Activated naive CD4-positive, alpha-beta T cell treated with anti-CD3 and anti-CD28 coated beads, Interleukin-2, amount 50 U/mL, for 24 hours (primary cell): Measurements from ENCODE around the gene PRKCQ.
"Not testable (repeated sequence)": the region's sequence is repeated elsewhere in the genome, so short reads cannot be mapped to it uniquely, and the experiment has no call there.

ENCODE experiments used
- H3K27ac Mint-ChIP-seq: one replicate; pipeline ENCODE4 v1.8.0; 2021; ENCODE audit warnings: mild to moderate bottlenecking, mixed read lengths
- H3K27me3 Mint-ChIP-seq: one replicate; pipeline ENCODE4 v1.8.0; 2021; ENCODE audit warnings: mixed read lengths
- H3K36me3 Mint-ChIP-seq: one replicate; pipeline ENCODE4 v1.8.0; 2021; ENCODE audit warnings: mixed read lengths
- H3K4me1 Mint-ChIP-seq: one replicate; pipeline ENCODE4 v1.8.0; 2021; ENCODE audit warnings: mixed read lengths
- H3K4me3 Mint-ChIP-seq: one replicate; pipeline ENCODE4 v1.8.0; 2021; ENCODE audit warnings: mild to moderate bottlenecking, mixed read lengths
- H3K9me3 Mint-ChIP-seq: one replicate; pipeline ENCODE4 v1.8.0; 2021; ENCODE audit warnings: mixed read lengths

The PRKCQ gene

DNA sequence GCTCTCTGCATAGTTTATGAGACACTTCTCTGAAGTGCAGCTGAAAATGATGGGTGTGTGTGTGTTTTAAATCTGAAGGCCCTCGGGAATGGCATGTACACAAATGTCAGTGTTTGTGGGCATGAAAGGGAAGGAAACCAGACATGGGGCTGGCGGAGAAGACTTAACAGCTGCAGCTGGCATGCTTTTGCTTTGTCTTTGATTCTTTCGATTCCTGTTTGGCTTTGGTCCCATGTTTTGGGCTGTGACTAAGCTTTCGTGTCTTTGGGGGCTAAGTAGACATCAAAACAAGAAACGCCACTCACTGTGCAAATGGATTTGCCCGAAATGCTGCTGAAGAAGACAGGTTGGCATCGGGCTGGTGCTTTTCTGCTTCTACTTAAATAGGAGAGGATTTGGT lies 198.0 kb downstream of the PRKCQ start:
- Mint-ChIP-seq H3K4me1 (peaks cover 28% of the 10 kb centered on the region), H3K36me3 (peaks cover 8% of the 10 kb centered on the region), H3K4me3 (peak overlapping the region; percentile 67), H3K9me3 (no peaks in the 10 kb centered on the region), H3K27me3 (no peaks in the 10 kb centered on the region), H3K27ac (peak overlapping the region; percentile 43)

- H3K27ac Mint-ChIP-seq, H3K27me3 Mint-ChIP-seq, H3K9me3 Mint-ChIP-seq, H3K4me3 Mint-ChIP-seq, H3K36me3 Mint-ChIP-seq: not testable (repeated sequence)
- H3K4me1 Mint-ChIP-seq, result peaks cover 28% of the 10 kb centered on the region
Measured at GRCh38 chr10:6380478-6380877, 199.6 kb downstream of the PRKCQ start.

DNA sequence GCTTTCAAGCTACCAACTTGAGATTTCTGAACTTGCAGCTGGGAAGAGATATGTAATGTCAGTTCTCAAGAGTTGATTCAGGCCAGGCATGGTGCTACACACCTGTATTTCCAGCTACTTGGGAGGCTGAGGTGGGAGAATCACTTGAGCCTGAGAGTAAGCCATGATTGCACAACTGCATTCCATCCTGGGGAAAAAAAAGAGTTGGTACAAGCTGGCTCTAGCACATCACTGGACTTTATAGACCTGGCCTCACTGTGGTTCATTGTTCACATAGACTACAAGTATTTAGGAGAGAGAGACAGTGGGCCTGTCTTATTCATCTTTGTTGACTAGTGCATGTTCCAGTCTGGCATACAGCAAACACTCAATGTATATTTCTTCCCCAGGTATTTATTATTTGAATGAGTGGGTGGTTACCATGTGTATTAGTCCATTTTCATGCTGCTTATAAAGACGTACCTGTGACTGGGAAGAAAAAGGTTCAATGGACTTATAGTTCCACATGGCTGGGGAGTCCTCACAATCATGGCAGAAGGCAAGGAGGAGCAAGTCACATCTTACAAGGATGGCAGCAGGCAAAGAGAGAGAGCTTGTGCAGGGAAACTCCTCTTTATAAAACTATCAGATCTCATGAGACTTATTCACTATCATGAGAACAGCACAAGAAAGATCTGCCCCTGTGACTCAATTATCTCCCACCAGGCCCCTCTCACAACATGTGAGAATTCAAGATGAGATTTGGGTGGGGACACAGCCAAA lies 200.9 kb downstream of the PRKCQ start:
- H3K27me3 Mint-ChIP-seq, result no peaks in the 10 kb centered on the region
- H3K4me1 Mint-ChIP-seq, result peaks cover 28% of the 10 kb centered on the region
- H3K9me3 Mint-ChIP-seq, result no peaks in the 10 kb centered on the region
- no peak overlapping the region for H3K4me3 Mint-ChIP-seq
- peaks cover 8% of the 10 kb centered on the region for H3K36me3 Mint-ChIP-seq
- H3K27ac Mint-ChIP-seq, result no peak overlapping the region
